Panc1 (cell line): Measurements from ENCODE around the gene RNGTT. TPM values are rescaled to one million over a fixed set of nuclear protein-coding genes. Genes with fewer than 3 reads are reported as not detected.
A peak's percentile ranks its signal among the peaks of the same experiment; 100 is the strongest.

ENCODE experiments used
- ATAC-seq: fragments of 200-7000 bp; cut with Tn5 transposase; 2 replicates; pipeline ENCODE4 v1.9.1; 2020; ENCODE audit warnings: mild to moderate bottlenecking, moderate library complexity
- BruUV-seq: library from RNA; stranded (reverse); fragments of 400-500 nt; replicated peaks from 2 replicates; lab custom pipeline; 2021; lab: Mats Ljungman, UMichigan
- CTCF ChIA-PET: fragments of 300-600 bp; sonication (Branson Sonifier 250); formaldehyde crosslinking; loops from one replicate; lab custom pipeline; 2022; ENCODE audit warnings: antibody characterized with exemption; lab: Charles Lee
- POLR2A ChIA-PET: fragments of 300-600 bp; sonication (Branson Sonifier 250); formaldehyde crosslinking; loops from one replicate; lab custom pipeline; 2022; ENCODE audit warnings: antibody characterized with exemption; lab: Charles Lee
- DNase-seq: peaks from one replicate; pipeline ENCODE4 v3.0.0-alpha.2; 2010; ENCODE audit warnings: low read depth, low spot score
- H3K27ac ChIP-seq: 2 replicates; pipeline ENCODE4 v1.5.1; 2011; ENCODE audit warnings: mild to moderate bottlenecking, low read length, inconsistent platforms
- H3K27me3 ChIP-seq: fragments of 200-500 bp; sonication (Bioruptor generic); 2 replicates; pipeline ENCODE4 v1.6.0; 2014; ENCODE audit warnings: low read length, inconsistent platforms; ENCODE audit not compliant: control insufficient read depth, insufficient read depth
- H3K36me3 ChIP-seq: fragments of 200-500 bp; sonication (Bioruptor generic); 2 replicates; pipeline ENCODE4 v1.5.1; 2014; ENCODE audit warnings: inconsistent platforms, mild to moderate bottlenecking, low read length, moderate library complexity; ENCODE audit not compliant: control insufficient read depth, insufficient read depth
- H3K4me1 ChIP-seq: 2 replicates; pipeline ENCODE4 v1.5.1; 2011; ENCODE audit warnings: inconsistent platforms, mild to moderate bottlenecking, low read length, moderate library complexity; ENCODE audit not compliant: control insufficient read depth, insufficient read depth
- H3K4me3 ChIP-seq, 2 experiments: 2 replicates each; pipeline ENCODE4 v1.5.1; 2011 to 2012; ENCODE audit warnings: low read depth in 2 of 2, low read length in 2 of 2, mild to moderate bottlenecking in 2 of 2, inconsistent platforms in 1 of 2, moderate library complexity in 1 of 2
- H3K9me3 ChIP-seq: fragments of 200-500 bp; sonication (Bioruptor generic); 2 replicates; pipeline ENCODE4 v1.5.1; 2014; ENCODE audit warnings: low read depth, mild to moderate bottlenecking, inconsistent platforms, low read length, moderate library complexity; ENCODE audit not compliant: control insufficient read depth, insufficient read depth
- POLR2AphosphoS5 ChIP-seq: IDR thresholded peaks from 2 replicates; pipeline ENCODE4 v1.6.1; 2012; ENCODE audit warnings: mild to moderate bottlenecking, low read depth, low read length, moderate library complexity
- REST ChIP-seq, 2 experiments: IDR thresholded peaks; 2 replicates each; pipeline ENCODE4 v1.6.1; 2011 to 2012; ENCODE audit warnings: low read depth in 2 of 2, control low read depth in 1 of 2, low read length in 1 of 2, mild to moderate bottlenecking in 1 of 2, moderate library complexity in 1 of 2; ENCODE audit not compliant: insufficient read depth in 1 of 2
- SIN3A ChIP-seq: IDR thresholded peaks from 2 replicates; pipeline ENCODE4 v1.6.1; 2012; ENCODE audit warnings: low read depth, mild to moderate bottlenecking, low read length, moderate library complexity, borderline replicate concordance; ENCODE audit not compliant: insufficient read depth
- TCF7L2 ChIP-seq: IDR thresholded peaks from 2 replicates; pipeline ENCODE4 v1.6.1; 2011; ENCODE audit warnings: mild to moderate bottlenecking, low read depth, low read length, inconsistent platforms
- in situ Hi-C: cut with HindIII; loops from 2 replicates; pipeline ENCODE4 v1.10.0; 2016; ENCODE audit warnings: low sequenced_read_pairs, low pct_unique_long_range_greater_than_20kb
- intact Hi-C: fragments of 100-400 bp; cut with micrococcal nuclease; formaldehyde crosslinking; loops from one replicate; pipeline ENCODE4 v1.10.0; 2022; ENCODE audit not compliant: unreplicated experiment
- total RNA-seq: library from RNA; stranded (reverse); gene quantifications from one replicate; pipeline ENCODE4 v1.2.1, GENCODE V29; 2021; ENCODE audit not compliant: unreplicated experiment
- TF ChIP-seq, protein P1 (sequence below): fragments of 450-650 bp; IDR thresholded peaks from 2 replicates; pipeline ENCODE4 v1.5.1; 2017; ENCODE audit warnings: mild to moderate bottlenecking

Gene RNGTT
- total RNA-seq, 1 experiment from 2014 or later: 21.2 TPM

DNA sequence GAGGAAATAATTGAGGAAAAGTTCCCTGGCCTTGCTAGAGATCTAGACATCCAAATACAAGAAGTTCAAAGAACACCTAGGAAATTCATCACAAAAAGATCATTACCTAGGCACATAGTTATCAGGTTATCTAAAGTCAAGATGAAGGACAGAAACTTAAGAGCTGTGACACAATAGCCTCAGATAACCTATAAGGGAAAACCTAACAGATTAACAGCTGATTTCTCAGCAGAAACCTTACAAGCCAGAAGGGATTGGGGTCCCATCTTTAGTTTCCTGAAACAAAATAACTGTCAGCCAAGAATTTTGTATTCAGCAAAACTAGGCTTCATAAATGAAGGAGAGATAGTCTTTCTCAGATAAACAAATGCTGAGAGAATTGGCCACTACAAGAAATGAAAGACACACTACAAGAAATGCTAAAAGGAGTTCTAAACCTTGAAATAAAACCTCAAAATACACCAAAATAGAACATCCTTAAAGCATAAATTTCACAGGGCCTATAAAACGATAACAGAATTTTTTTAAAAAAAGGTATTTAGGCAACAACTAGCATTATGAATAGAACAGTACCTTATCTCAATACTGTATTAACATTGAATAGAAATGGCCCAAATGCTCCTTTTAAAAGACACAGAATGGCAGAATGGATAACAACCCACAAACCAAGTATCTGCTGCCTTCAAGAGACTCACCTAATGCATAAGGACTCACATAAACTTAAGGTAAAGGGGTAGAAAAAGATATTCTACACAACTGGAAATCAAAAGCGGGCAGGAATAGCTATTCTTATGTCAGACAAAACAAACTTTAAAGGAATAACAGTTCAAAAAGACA lies 9.7 kb downstream of the RNGTT start:
- TF ChIP-seq, protein P1, sequence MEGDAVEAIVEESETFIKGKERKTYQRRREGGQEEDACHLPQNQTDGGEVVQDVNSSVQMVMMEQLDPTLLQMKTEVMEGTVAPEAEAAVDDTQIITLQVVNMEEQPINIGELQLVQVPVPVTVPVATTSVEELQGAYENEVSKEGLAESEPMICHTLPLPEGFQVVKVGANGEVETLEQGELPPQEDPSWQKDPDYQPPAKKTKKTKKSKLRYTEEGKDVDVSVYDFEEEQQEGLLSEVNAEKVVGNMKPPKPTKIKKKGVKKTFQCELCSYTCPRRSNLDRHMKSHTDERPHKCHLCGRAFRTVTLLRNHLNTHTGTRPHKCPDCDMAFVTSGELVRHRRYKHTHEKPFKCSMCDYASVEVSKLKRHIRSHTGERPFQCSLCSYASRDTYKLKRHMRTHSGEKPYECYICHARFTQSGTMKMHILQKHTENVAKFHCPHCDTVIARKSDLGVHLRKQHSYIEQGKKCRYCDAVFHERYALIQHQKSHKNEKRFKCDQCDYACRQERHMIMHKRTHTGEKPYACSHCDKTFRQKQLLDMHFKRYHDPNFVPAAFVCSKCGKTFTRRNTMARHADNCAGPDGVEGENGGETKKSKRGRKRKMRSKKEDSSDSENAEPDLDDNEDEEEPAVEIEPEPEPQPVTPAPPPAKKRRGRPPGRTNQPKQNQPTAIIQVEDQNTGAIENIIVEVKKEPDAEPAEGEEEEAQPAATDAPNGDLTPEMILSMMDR: no peak
- no peak for TF ChIP-seq TCF7L2
- no peak for TF ChIP-seq SIN3A
- TF ChIP-seq REST (IDR thresholded peaks at IDR 0.05; ENCODE audit: insufficient read depth in 1 of 2, low read depth in 2 of 2, low read length in 1 of 2): no peak
- no peak for TF ChIP-seq POLR2AphosphoS5
- no TSS peak for BruUV-seq
- Histone ChIP-seq H3K4me1 (no peaks in the 10 kb centered on the region), H3K36me3 (no peaks in the 10 kb centered on the region), H3K4me3 (no peak overlapping the region), H3K9me3 (peaks cover 6% of the 10 kb centered on the region; the same call in 1 of the 2 replicates), H3K27me3 (no peaks in the 10 kb centered on the region), H3K27ac (no peak overlapping the region)
- no peak for ATAC-seq
- CTCF ChIA-PET: no interaction called here
- DNase-seq: no peak
- in situ Hi-C loops: no loop called here
- intact Hi-C loops: no loop called here
- POLR2A ChIA-PET: no interaction called here

GRCh38 chr6:88952065-88952704 lies 11.2 kb downstream of the RNGTT start:
- H3K9me3 ChIP-seq: peaks cover 6% of the 10 kb centered on the region; the same call in 1 of the 2 replicates
- H3K36me3 ChIP-seq: no peaks in the 10 kb centered on the region
- ATAC-seq (0 out of 2 replicates have a peak, but pooled peaks have one; percentile 34), DNase-seq (no peak)
- ChIA-PET POLR2A (no interaction called here), CTCF (no interaction called here)
- H3K27me3 ChIP-seq: no peaks in the 10 kb centered on the region
- no peaks in the 10 kb centered on the region for H3K4me1 ChIP-seq
- intact Hi-C loops: no loop called here
- no peak overlapping the region for H3K27ac ChIP-seq
- in situ Hi-C loops: no loop called here
- TF ChIP-seq POLR2AphosphoS5: no peak
- TF ChIP-seq, protein P1: no peak
- no peak for TF ChIP-seq REST (IDR thresholded peaks at IDR 0.05; ENCODE audit: insufficient read depth in 1 of 2, low read depth in 2 of 2, low read length in 1 of 2)
- TF ChIP-seq SIN3A: no peak
- no peak for TF ChIP-seq TCF7L2
- no TSS peak for BruUV-seq
- H3K4me3 ChIP-seq: no peak overlapping the region
